ENCODE measurements around the gene TMEM156. TPM values are rescaled to one million over a fixed set of nuclear protein-coding genes. Genes with fewer than 3 reads are reported as not detected.

The TMEM156 gene
- total RNA-seq, 2 donors from 2014 or later, result not detected

GRCh38 chr4:38948551-38948950 lies 83.7 kb downstream of the TMEM156 start:
- TF ChIP-seq, protein P1, sequence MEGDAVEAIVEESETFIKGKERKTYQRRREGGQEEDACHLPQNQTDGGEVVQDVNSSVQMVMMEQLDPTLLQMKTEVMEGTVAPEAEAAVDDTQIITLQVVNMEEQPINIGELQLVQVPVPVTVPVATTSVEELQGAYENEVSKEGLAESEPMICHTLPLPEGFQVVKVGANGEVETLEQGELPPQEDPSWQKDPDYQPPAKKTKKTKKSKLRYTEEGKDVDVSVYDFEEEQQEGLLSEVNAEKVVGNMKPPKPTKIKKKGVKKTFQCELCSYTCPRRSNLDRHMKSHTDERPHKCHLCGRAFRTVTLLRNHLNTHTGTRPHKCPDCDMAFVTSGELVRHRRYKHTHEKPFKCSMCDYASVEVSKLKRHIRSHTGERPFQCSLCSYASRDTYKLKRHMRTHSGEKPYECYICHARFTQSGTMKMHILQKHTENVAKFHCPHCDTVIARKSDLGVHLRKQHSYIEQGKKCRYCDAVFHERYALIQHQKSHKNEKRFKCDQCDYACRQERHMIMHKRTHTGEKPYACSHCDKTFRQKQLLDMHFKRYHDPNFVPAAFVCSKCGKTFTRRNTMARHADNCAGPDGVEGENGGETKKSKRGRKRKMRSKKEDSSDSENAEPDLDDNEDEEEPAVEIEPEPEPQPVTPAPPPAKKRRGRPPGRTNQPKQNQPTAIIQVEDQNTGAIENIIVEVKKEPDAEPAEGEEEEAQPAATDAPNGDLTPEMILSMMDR (conservative IDR thresholded peaks at IDR 0.05), result no peak
- Histone ChIP-seq H3K4me3 (ENCODE audit: low read length) (no peak overlapping the region), H3K9ac (ENCODE audit: extremely low read depth, low read length, poor library complexity, severe bottlenecking) (no peak overlapping the region), H3K36me3 (ENCODE audit: control insufficient read depth, insufficient read depth, low read length) (peaks cover 7% of the 10 kb centered on the region), H3K27me3 (ENCODE audit: control insufficient read depth, insufficient read depth, low read length, poor library complexity, severe bottlenecking) (no peaks in the 10 kb centered on the region), H3K27ac (ENCODE audit: low read depth, low read length) (no peak overlapping the region), H3K4me1 (ENCODE audit: control insufficient read depth, insufficient read depth, low read length) (no peaks in the 10 kb centered on the region), H3K9me3 (ENCODE audit: control insufficient read depth, low read length) (no peaks in the 10 kb centered on the region)
- no peak overlapping the region for H3K27ac Mint-ChIP-seq
- 93 to 100% methylated on average over 2 of the region's 2 CpGs for WGBS, 2 experiments (ENCODE audit: insufficient coverage in 1 of 2, insufficient read length in 1 of 2)
- DNase-seq, result no peak
- no peaks in the 10 kb centered on the region for H3K9me3 Mint-ChIP-seq
- peaks cover 7% of the 10 kb centered on the region for H3K36me3 Mint-ChIP-seq (ENCODE audit: low read depth)
- no peak overlapping the region for H3K4me3 Mint-ChIP-seq
- H3K27me3 Mint-ChIP-seq (ENCODE audit: insufficient read depth), result no peaks in the 10 kb centered on the region
- no peaks in the 10 kb centered on the region for H3K4me1 Mint-ChIP-seq

DNA sequence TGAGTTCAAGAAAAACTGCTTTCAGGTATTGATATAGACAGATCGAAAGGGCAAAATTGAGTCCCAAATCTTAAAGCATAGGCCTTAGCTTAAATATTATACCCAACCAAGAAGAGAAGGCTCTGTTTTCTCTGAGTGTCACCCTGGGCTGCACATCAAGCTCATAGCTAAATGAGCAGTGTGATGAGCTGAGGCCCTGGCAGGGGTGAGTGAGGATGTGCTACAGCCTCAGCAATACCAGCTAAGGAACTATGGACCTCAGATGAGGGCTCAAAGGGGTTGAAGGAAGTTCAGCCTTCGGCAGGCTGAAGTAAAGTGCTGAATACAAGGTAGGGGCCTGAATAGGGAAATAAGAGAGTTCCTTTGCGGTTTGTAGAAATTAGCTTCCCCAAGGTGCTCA lies 85.3 kb downstream of the TMEM156 start:
- TF ChIP-seq, protein P1 (conservative IDR thresholded peaks at IDR 0.05), result no peak
- H3K27ac Mint-ChIP-seq, result no peak overlapping the region
- Histone ChIP-seq H3K4me3 (ENCODE audit: low read length) (no peak overlapping the region), H3K36me3 (ENCODE audit: control insufficient read depth, insufficient read depth, low read length) (peaks cover 12% of the 10 kb centered on the region), H3K27ac (ENCODE audit: low read depth, low read length) (no peak overlapping the region), H3K4me1 (ENCODE audit: control insufficient read depth, insufficient read depth, low read length) (no peaks in the 10 kb centered on the region), H3K27me3 (ENCODE audit: control insufficient read depth, insufficient read depth, low read length, poor library complexity, severe bottlenecking) (no peaks in the 10 kb centered on the region), H3K9ac (ENCODE audit: extremely low read depth, low read length, poor library complexity, severe bottlenecking) (no peak overlapping the region), H3K9me3 (ENCODE audit: control insufficient read depth, low read length) (no peaks in the 10 kb centered on the region)
- no peaks in the 10 kb centered on the region for H3K4me1 Mint-ChIP-seq
- no peak overlapping the region for H3K4me3 Mint-ChIP-seq
- peaks cover 7% of the 10 kb centered on the region for H3K36me3 Mint-ChIP-seq (ENCODE audit: low read depth)
- DNase-seq, result no peak
- WGBS, 2 experiments (ENCODE audit: insufficient coverage in 1 of 2, insufficient read length in 1 of 2), result 89% methylated on average over 2 to 3 of the region's 3 CpGs
- no peaks in the 10 kb centered on the region for H3K27me3 Mint-ChIP-seq (ENCODE audit: insufficient read depth)
- no peaks in the 10 kb centered on the region for H3K9me3 Mint-ChIP-seq

- Histone ChIP-seq H3K9ac (ENCODE audit: extremely low read depth, low read length, poor library complexity, severe bottlenecking) (no peak overlapping the region), H3K27me3 (ENCODE audit: control insufficient read depth, insufficient read depth, low read length, poor library complexity, severe bottlenecking) (no peaks in the 10 kb centered on the region), H3K9me3 (ENCODE audit: control insufficient read depth, low read length) (no peaks in the 10 kb centered on the region), H3K27ac (ENCODE audit: low read depth, low read length) (no peak overlapping the region), H3K36me3 (ENCODE audit: control insufficient read depth, insufficient read depth, low read length) (peaks cover 17% of the 10 kb centered on the region), H3K4me3 (ENCODE audit: low read length) (no peak overlapping the region), H3K4me1 (ENCODE audit: control insufficient read depth, insufficient read depth, low read length) (no peaks in the 10 kb centered on the region)
- Mint-ChIP-seq H3K4me3 (no peak overlapping the region), H3K36me3 (ENCODE audit: low read depth) (peaks cover 12% of the 10 kb centered on the region), H3K9me3 (no peaks in the 10 kb centered on the region), H3K27ac (no peak overlapping the region), H3K27me3 (ENCODE audit: insufficient read depth) (no peaks in the 10 kb centered on the region), H3K4me1 (no peaks in the 10 kb centered on the region)
- no peak for DNase-seq
- WGBS, 2 experiments (ENCODE audit: insufficient coverage in 1 of 2, insufficient read length in 1 of 2), result 82 to 84% methylated on average over 6 to 9 of the region's 9 CpGs
- TF ChIP-seq, protein P1 (conservative IDR thresholded peaks at IDR 0.05), result no peak
These were observed 87.8 kb downstream of the TMEM156 start for GRCh38 chr4:38944440-38944839.

All from endodermal cell (in vitro differentiated cells).